ENCODE results near the gene CAND2. TPM values are rescaled to one million over a fixed set of nuclear protein-coding genes. Genes with fewer than 3 reads are reported as not detected.

Gene CAND2
- total and polyA plus RNA-seq, 9 of the 15 experiments (the other 6 are each of a cell fraction or from before 2014, with no cell fraction given) = 0.91 to 14.9 (median 4.3) TPM

- no peak for TF ChIP-seq ZC3H8 (IDR thresholded peaks at IDR 0.05)
- peak; percentile 98 for TF ChIP-seq ATF3 (IDR thresholded peaks at IDR 0.05)
- no peak; the same call in none of the 2 replicates for TF ChIP-seq ATF3 (CRISPR knock-in tag; conservative IDR thresholded peaks at IDR 0.05)
- peak; percentile 92; the same call in 1 of the 2 replicates for TF ChIP-seq NKRF (IDR thresholded peaks at IDR 0.05; ENCODE audit: borderline replicate concordance)
- TF ChIP-seq USF1 (CRISPR knock-in tag; IDR thresholded peaks at IDR 0.05) = peak; percentile 96
- TF ChIP-seq E4F1 (CRISPR knock-in tag; IDR thresholded peaks at IDR 0.05; ENCODE audit: borderline replicate concordance) = no peak
- TF ChIP-seq GABPB1 (CRISPR knock-in tag; IDR thresholded peaks at IDR 0.05) = peak; percentile 78
- TF ChIP-seq TARDBP (IDR thresholded peaks at IDR 0.05) = 0 out of 2 replicates have a peak, but pooled peaks have one; percentile 52
- TF ChIP-seq ZEB2 (IDR thresholded peaks at IDR 0.05) = peak; percentile 78
- TF ChIP-seq SRF (CRISPR knock-in tag; IDR thresholded peaks at IDR 0.05) = peak; percentile 31 to 72; a peak in 2 of 4 replicates
- no peak for TF ChIP-seq ATF2 (CRISPR knock-in tag; IDR thresholded peaks at IDR 0.05)
- no peak for TF ChIP-seq MTF1 (CRISPR knock-in tag; IDR thresholded peaks at IDR 0.05; ENCODE audit: borderline replicate concordance)
- no peak for TF ChIP-seq SFPQ (IDR thresholded peaks at IDR 0.05; ENCODE audit: low read depth, low read length)
These were observed 71.9 kb downstream of the CAND2 start (continued) for GRCh38 chr3:12868039-12869034.

All from K562 (cell line).